ENCODE results near the gene SH3RF1. TPM values are rescaled to one million over a fixed set of nuclear protein-coding genes. Genes with fewer than 3 reads are reported as not detected.

SH3RF1 gene
- total and polyA plus RNA-seq, 10 of the 15 experiments (the other 5 are each of a cell fraction or from before 2014, with no cell fraction given), result 4.5 to 22.5 (median 10.4) TPM

DNA sequence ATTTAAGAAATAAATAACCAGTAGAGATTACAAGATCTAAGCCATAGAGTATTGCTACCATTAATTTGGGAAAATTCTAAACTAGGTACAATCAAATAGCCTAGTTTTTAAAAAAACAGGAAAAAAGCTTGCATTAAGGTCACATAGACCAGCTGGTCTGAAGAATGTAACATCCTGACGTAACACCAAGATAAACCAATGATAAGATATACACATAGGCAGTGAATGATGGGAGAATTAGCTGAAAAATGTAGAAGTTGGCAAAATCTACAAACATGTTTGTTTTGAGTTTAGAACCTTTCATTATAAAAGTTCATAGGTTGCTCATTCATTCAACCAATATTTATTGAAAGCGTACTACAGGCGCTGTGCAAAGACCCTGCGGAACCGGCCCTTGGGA, 120.0 kb downstream of the SH3RF1 start:
- H4K20me1 ChIP-seq (ENCODE audit: control insufficient read depth, insufficient read depth), result no peaks in the 10 kb centered on the region
- H3K27ac ChIP-seq (ENCODE audit: control insufficient read depth, insufficient read depth), result no peak overlapping the region
- in situ Hi-C loops (cut with MboI) (no loop called here), intact Hi-C loops (cut with micrococcal nuclease; ENCODE audit: unreplicated experiment) (no loop called here)
- TF ChIP-seq, protein P1, sequence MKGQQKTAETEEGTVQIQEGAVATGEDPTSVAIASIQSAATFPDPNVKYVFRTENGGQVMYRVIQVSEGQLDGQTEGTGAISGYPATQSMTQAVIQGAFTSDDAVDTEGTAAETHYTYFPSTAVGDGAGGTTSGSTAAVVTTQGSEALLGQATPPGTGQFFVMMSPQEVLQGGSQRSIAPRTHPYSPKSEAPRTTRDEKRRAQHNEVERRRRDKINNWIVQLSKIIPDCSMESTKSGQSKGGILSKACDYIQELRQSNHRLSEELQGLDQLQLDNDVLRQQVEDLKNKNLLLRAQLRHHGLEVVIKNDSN (IDR thresholded peaks at IDR 0.05; ENCODE audit: borderline replicate concordance, extremely low read length, insufficient read depth, low read depth, low read length), result no peak
- TF ChIP-seq CBX3 (IDR thresholded peaks at IDR 0.05; ENCODE audit: borderline replicate concordance, low read depth), result no peak
- no peak for TF ChIP-seq RBBP5 (conservative IDR thresholded peaks at IDR 0.05)
- TF ChIP-seq CBFB (IDR thresholded peaks at IDR 0.05; ENCODE audit: low read depth), result no peak
- SMC1A ChIA-PET (ENCODE audit: uncharacterized antibody, unreplicated experiment), result interaction anchor here (1.2 to 3.3 kb wide), 3 partner anchors 11 to 60 kb away, joined by 3 to 14 read pairs (median 4); no protein-coding TSS in a partner anchor
- no TSS peak for BruUV-seq (replicated peaks)
- RAD21 ChIA-PET (ENCODE audit: unreplicated experiment), result interaction anchor here (0.6 kb wide), 1 partner anchor 335 kb away, joined by 3 read pairs; no protein-coding TSS in a partner anchor
- no peaks in the 10 kb centered on the region for H3K79me2 ChIP-seq (ENCODE audit: control insufficient read depth, insufficient read depth, low read length)
- no peak overlapping the region for H3K4me3 ChIP-seq
- no peak for FAIRE-seq
- no peak overlapping the region for H2AFZ ChIP-seq (ENCODE audit: control insufficient read depth, low read depth, low read length)
- POLR2A ChIA-PET, result no interaction called here
- H3K9ac ChIP-seq (ENCODE audit: control insufficient read depth, insufficient read depth, low read length), result no peak overlapping the region
- WGBS (ENCODE audit: insufficient coverage, insufficient replicate concordance, low lambda C conversion rate, missing lambda C conversion rate), result 98% methylated on average over 5 of the region's 5 CpGs
- H3K36me3 ChIP-seq (ENCODE audit: control insufficient read depth in 2 of 2, insufficient read depth in 2 of 2, low read length in 1 of 2), result peaks cover 0 to 7% of the 10 kb centered on the region in 2 experiments
- DNase-seq (ENCODE audit: low read depth, low spot score), result no peak
- no peaks in the 10 kb centered on the region for H3K27me3 ChIP-seq (replicated peaks in 1 of 2; ENCODE audit: control insufficient read depth in 2 of 2, insufficient read depth in 2 of 2, low read length in 1 of 2)
- H3K4me1 ChIP-seq (ENCODE audit: control insufficient read depth, insufficient read depth, low read length), result no peaks in the 10 kb centered on the region
- no peaks in the 10 kb centered on the region for H3K9me3 ChIP-seq (replicated peaks; ENCODE audit: control insufficient read depth, insufficient read depth, low read length)
- no peak for ATAC-seq
- CTCF ChIA-PET, result interaction anchor here (1.0 to 1.3 kb wide), 4 partner anchors 10 to 227 kb away, joined by 3 read pairs; no protein-coding TSS in a partner anchor
- H3K4me2 ChIP-seq (ENCODE audit: control insufficient read depth, insufficient read depth), result no peak overlapping the region

DNA sequence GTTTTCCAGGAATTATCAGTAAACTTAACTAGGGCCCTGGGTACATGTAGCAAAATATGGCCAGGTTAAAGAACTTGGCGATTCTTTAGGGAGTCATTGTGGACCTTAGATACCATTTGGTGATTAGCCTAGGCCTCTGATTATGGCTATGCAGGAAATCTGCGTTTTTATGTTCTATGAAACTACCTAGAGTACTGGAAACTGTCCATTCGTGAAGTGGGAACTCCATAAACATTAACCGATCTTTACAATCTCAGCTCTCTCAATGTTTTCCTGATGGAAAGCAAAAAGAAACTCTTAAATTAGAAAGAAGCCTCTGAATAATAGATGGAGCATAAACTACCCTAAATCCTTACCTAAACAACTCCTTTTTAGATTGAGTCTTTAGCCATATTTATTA, 121.9 kb downstream of the SH3RF1 start:
- BruUV-seq (replicated peaks), result no TSS peak
- H2AFZ ChIP-seq (ENCODE audit: control insufficient read depth, low read depth, low read length), result no peak overlapping the region
- no peak overlapping the region for H3K4me2 ChIP-seq (ENCODE audit: control insufficient read depth, insufficient read depth)
- no peaks in the 10 kb centered on the region; a peak in 4 of 4 replicates for H3K36me3 ChIP-seq (ENCODE audit: control insufficient read depth in 2 of 2, insufficient read depth in 2 of 2, low read length in 1 of 2)
- H3K79me2 ChIP-seq (ENCODE audit: control insufficient read depth, insufficient read depth, low read length), result no peaks in the 10 kb centered on the region
- no peaks in the 10 kb centered on the region for H3K9me3 ChIP-seq (replicated peaks; ENCODE audit: control insufficient read depth, insufficient read depth, low read length)
- TF ChIP-seq, protein P2, sequence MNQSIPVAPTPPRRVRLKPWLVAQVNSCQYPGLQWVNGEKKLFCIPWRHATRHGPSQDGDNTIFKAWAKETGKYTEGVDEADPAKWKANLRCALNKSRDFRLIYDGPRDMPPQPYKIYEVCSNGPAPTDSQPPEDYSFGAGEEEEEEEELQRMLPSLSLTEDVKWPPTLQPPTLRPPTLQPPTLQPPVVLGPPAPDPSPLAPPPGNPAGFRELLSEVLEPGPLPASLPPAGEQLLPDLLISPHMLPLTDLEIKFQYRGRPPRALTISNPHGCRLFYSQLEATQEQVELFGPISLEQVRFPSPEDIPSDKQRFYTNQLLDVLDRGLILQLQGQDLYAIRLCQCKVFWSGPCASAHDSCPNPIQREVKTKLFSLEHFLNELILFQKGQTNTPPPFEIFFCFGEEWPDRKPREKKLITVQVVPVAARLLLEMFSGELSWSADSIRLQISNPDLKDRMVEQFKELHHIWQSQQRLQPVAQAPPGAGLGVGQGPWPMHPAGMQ (IDR thresholded peaks at IDR 0.05; ENCODE audit: borderline replicate concordance), result no peak
- TF ChIP-seq JUND (IDR thresholded peaks at IDR 0.05; ENCODE audit: low read depth, low read length) (no peak), NRF1 (conservative IDR thresholded peaks at IDR 0.05; ENCODE audit: low read depth, low read length) (no peak), MEF2B (IDR thresholded peaks at IDR 0.05; ENCODE audit: partially characterized antibody, poor library complexity, severe bottlenecking) (no peak), SREBF2 (IDR thresholded peaks at IDR 0.05; ENCODE audit: low read length) (no peak)
- H3K27me3 ChIP-seq (replicated peaks in 1 of 2; ENCODE audit: control insufficient read depth in 2 of 2, insufficient read depth in 2 of 2, low read length in 1 of 2), result no peaks in the 10 kb centered on the region
- ChIA-PET CTCF (interaction anchor here (0.6 to 1.3 kb wide), 3 partner anchors 11 to 107 kb away, joined by 3 read pairs; no protein-coding TSS in a partner anchor), POLR2A (interaction anchor here (0.5 to 1.4 kb wide), 3 partner anchors 9 to 67 kb away, joined by 3 to 4 read pairs (median 3); no protein-coding TSS in a partner anchor), RAD21 (ENCODE audit: unreplicated experiment) (interaction anchor here (1.6 kb wide), 1 partner anchor 337 kb away, joined by 5 read pairs; no protein-coding TSS in a partner anchor), SMC1A (ENCODE audit: uncharacterized antibody, unreplicated experiment) (interaction anchor here (1.0 to 1.8 kb wide), 6 partner anchors 18 to 337 kb away, joined by 3 to 6 read pairs (median 4); no protein-coding TSS in a partner anchor)
- H3K27ac ChIP-seq (ENCODE audit: control insufficient read depth, insufficient read depth), result no peak overlapping the region
- WGBS (ENCODE audit: insufficient coverage, insufficient replicate concordance, low lambda C conversion rate, missing lambda C conversion rate), result 95% methylated on average over 4 of the region's 4 CpGs
- H3K4me1 ChIP-seq (ENCODE audit: control insufficient read depth, insufficient read depth, low read length), result no peaks in the 10 kb centered on the region; the same call in 1 of the 2 replicates
- H4K20me1 ChIP-seq (ENCODE audit: control insufficient read depth, insufficient read depth), result no peaks in the 10 kb centered on the region
- in situ Hi-C loops (cut with MboI), result no loop called here
- H3K9ac ChIP-seq (ENCODE audit: control insufficient read depth, insufficient read depth, low read length), result no peak overlapping the region
- FAIRE-seq (no peak), DNase-seq (ENCODE audit: low read depth, low spot score) (no peak), ATAC-seq (no peak)
- no peak overlapping the region for H3K4me3 ChIP-seq
- intact Hi-C loops (cut with micrococcal nuclease; ENCODE audit: unreplicated experiment), result no loop called here

All from GM12878 (cell line).